Measurements from ENCODE around the gene STK24. TPM values are rescaled to one million over a fixed set of nuclear protein-coding genes. Genes with fewer than 3 reads are reported as not detected.

STK24 gene
- total RNA-seq, 2 donors from 2014 or later: 50.8 to 80.3 TPM

DNA sequence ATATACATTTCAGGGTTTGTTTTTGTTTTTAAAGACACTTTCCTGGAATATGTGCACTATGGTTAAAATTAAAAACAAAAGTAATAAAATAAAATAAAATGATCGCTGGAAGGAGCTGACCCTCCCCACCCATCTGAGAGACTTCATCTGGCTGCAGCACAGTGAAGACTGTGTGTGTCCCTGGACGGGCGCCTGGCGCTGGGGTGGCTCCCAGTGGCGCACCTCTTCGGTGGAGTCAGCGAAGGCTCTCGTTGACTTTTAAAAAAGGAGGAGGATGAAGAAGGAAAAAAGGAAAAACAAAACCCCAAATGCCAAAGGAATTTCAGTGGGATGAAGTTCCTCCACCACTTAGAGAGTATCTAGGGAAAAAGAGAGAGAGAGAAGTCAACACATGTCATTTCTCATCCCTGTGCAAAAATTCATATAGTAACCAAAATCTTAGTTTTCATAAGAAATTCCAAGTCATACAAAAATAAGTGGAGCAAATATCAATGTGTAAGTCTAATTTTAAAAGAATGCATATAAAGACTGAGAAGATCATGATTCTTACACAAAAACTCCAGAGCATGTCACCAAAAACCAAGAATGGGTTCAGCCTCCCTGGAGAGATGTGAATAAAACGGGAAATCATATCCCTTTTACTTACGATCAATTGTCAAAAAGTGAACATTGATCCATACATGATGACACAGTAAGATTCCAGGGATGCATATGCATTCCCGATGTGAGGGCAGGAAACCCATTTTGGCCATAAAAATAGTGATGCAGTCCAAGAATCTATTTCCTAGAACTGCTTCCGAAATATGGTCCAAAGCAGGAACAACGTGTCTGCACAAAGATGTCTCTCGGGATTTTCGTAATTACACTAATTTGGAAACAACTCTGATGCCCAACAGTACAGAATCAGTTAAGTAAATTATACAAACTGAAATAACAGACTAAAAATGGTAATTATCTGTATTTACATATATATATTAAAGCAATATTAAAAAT lies 123.8 kb downstream of the STK24 start:
- Histone ChIP-seq H3K4me1 (ENCODE audit: control insufficient read depth in 1 of 2, low read depth in 2 of 2) (peaks cover 23 to 54% of the 10 kb centered on the region in 2 donors), H3K36me3 (peaks cover 18% of the 10 kb centered on the region), H3K4me3 (no peak overlapping the region), H3K27ac (no peak overlapping the region), H3K9me3 (no peaks in the 10 kb centered on the region), H3K27me3 (replicated peaks; ENCODE audit: insufficient read depth) (no peaks in the 10 kb centered on the region)
- ATAC-seq (ENCODE audit: insufficient number of reproducible peaks, low FRiP score, low read depth): no peak
- DNase-seq (ENCODE audit: low spot score): no peak
- TF ChIP-seq, protein P1, sequence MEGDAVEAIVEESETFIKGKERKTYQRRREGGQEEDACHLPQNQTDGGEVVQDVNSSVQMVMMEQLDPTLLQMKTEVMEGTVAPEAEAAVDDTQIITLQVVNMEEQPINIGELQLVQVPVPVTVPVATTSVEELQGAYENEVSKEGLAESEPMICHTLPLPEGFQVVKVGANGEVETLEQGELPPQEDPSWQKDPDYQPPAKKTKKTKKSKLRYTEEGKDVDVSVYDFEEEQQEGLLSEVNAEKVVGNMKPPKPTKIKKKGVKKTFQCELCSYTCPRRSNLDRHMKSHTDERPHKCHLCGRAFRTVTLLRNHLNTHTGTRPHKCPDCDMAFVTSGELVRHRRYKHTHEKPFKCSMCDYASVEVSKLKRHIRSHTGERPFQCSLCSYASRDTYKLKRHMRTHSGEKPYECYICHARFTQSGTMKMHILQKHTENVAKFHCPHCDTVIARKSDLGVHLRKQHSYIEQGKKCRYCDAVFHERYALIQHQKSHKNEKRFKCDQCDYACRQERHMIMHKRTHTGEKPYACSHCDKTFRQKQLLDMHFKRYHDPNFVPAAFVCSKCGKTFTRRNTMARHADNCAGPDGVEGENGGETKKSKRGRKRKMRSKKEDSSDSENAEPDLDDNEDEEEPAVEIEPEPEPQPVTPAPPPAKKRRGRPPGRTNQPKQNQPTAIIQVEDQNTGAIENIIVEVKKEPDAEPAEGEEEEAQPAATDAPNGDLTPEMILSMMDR (IDR thresholded peaks at IDR 0.05): no peak

DNA sequence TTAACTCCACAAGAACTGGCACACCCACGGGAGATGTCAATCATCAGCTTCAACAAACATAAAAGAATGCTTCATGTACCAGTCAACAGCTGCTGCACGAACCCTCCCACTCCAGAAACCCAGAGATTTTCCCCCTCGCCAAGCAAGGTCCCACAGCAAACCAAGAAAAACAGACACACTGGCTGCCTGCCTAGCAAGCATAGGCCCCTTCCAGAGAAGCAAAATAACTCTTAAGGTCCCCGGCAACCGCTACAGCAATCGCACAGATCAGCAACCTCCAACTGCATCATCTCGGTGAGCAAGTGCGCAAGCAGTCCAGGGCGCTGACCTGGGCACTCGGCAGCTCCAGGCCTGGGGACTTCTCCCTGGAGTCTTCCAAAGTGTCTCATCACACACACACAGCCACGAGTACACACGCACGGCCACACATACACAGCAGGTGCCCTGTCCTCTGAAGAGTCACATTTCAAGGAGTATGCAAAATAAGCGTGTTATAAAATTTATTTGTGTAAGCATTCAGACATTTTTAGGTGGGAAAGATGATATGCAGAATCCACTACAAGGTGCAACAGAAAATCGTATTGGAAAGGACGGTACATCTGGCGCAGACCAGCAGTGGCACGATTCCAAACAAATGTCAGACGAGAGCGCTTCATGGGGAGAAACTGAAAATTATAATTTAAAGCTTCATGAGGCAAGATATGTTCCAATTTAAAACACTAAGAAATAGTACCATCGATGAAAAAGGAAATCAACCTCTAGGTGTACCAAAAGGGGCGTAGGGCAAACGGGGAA lies 125.0 kb downstream of the STK24 start:
- H3K27me3 ChIP-seq (replicated peaks; ENCODE audit: insufficient read depth): no peaks in the 10 kb centered on the region
- ATAC-seq (ENCODE audit: insufficient number of reproducible peaks, low FRiP score, low read depth) (peak; percentile 24), DNase-seq (ENCODE audit: low spot score) (peak; percentile 46)
- no peaks in the 10 kb centered on the region for H3K9me3 ChIP-seq
- H3K4me1 ChIP-seq (ENCODE audit: control insufficient read depth in 1 of 2, low read depth in 2 of 2): peaks cover 23 to 54% of the 10 kb centered on the region in 2 donors
- H3K27ac ChIP-seq: peak overlapping the region in 1 of 2 donors; percentile 16
- H3K36me3 ChIP-seq: peaks cover 9% of the 10 kb centered on the region
- H3K4me3 ChIP-seq: no peak overlapping the region
- TF ChIP-seq, protein P1 (IDR thresholded peaks at IDR 0.05): no peak

DNA sequence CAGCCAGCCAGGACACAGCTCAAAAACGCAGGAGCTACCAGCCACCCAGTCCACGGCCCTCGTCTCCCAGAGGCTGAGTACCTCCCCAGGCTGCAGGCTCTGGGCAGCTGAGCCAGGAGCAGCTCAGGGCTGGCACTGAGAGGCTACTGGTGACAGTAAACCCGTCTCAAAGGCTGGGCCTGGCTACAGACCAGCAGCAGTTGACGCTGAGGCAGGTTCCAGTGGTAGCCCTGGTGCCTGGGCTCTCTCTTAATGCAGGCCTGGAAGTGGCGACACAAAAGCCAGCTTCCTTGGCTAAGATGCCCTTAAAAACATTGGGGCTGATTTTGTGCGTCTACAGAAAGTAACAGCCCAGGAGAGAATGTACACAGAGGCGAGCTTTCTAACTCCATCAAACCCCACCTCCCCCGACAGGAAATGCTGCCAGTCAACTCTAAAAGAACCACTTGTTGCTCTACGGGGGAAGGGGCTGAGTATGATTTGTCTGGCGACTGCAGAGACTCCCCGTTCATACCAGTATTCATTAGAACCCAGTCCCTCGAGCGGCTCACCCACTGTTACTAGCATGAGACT lies 126.3 kb downstream of the STK24 start:
- H3K27ac ChIP-seq: peak overlapping the region in 1 of 2 donors; percentile 16
- H3K4me3 ChIP-seq: no peak overlapping the region
- H3K27me3 ChIP-seq (replicated peaks; ENCODE audit: insufficient read depth): no peaks in the 10 kb centered on the region
- no peaks in the 10 kb centered on the region for H3K36me3 ChIP-seq
- peaks cover 23 to 54% of the 10 kb centered on the region in 2 donors for H3K4me1 ChIP-seq (ENCODE audit: control insufficient read depth in 1 of 2, low read depth in 2 of 2)
- DNase-seq (ENCODE audit: low spot score): no peak
- TF ChIP-seq, protein P1 (IDR thresholded peaks at IDR 0.05): no peak
- no peak for ATAC-seq (ENCODE audit: insufficient number of reproducible peaks, low FRiP score, low read depth)
- H3K9me3 ChIP-seq: no peaks in the 10 kb centered on the region

DNA sequence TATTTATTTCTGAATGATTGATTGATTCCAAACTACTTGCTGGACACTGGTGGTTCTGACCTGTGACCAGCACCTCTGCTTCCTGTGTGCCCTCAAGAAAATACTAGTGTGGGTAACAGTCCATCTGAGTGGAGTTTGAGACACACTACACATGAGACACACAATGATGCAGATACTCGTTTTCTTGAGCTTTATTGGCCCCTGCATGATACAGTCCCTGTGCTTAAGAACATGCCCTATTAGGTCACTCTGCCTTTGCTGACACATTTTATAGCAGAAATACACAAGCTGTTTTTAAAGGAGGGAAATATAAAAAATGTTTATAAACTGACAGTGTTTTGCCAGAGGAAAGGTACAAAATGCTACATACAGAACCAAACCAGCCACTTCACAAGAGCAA lies 126.9 kb downstream of the STK24 start:
- H3K36me3 ChIP-seq: no peaks in the 10 kb centered on the region
- no peaks in the 10 kb centered on the region for H3K27me3 ChIP-seq (replicated peaks; ENCODE audit: insufficient read depth)
- peak overlapping the region in 1 of 2 donors; percentile 16 for H3K27ac ChIP-seq
- H3K4me1 ChIP-seq (ENCODE audit: control insufficient read depth in 1 of 2, low read depth in 2 of 2): peaks cover 23 to 56% of the 10 kb centered on the region in 2 donors
- DNase-seq (ENCODE audit: low spot score) (no peak), ATAC-seq (ENCODE audit: insufficient number of reproducible peaks, low FRiP score, low read depth) (no peak)
- no peak overlapping the region for H3K4me3 ChIP-seq
- no peaks in the 10 kb centered on the region for H3K9me3 ChIP-seq
- TF ChIP-seq, protein P1 (IDR thresholded peaks at IDR 0.05): no peak
